DND-41 (cell line): ENCODE results near the gene KCNJ6.

ENCODE experiments used
- ATAC-seq: fragments of 200-7000 bp; cut with Tn5 transposase; 3 replicates; pipeline ENCODE4 v1.9.1; 2021; ENCODE audit warnings: low read depth; ENCODE audit not compliant: insufficient read depth
- DNase-seq: peaks from one replicate; pipeline ENCODE4 v3.0.0-alpha.2; 2020
- H2AFZ ChIP-seq: 2 replicates; pipeline ENCODE4 v1.6.0; 2012; ENCODE audit warnings: low read depth, low read length
- H3K27ac ChIP-seq: 2 replicates; pipeline ENCODE4 v1.5.1; 2012; ENCODE audit warnings: low read length, inconsistent platforms
- H3K27me3 ChIP-seq: fragments of 200-600 bp; sonication (generic); 2 replicates; pipeline ENCODE4 v1.6.0; 2012; ENCODE audit warnings: low read length, mild to moderate bottlenecking, inconsistent platforms; ENCODE audit not compliant: insufficient read depth, poor library complexity
- H3K36me3 ChIP-seq: 2 replicates; pipeline ENCODE4 v1.5.1; 2012; ENCODE audit warnings: low read length, inconsistent platforms; ENCODE audit not compliant: insufficient read depth
- H3K4me1 ChIP-seq: 2 replicates; pipeline ENCODE4 v1.5.1; 2012; ENCODE audit warnings: mild to moderate bottlenecking, low read length; ENCODE audit not compliant: insufficient read depth
- H3K4me2 ChIP-seq: 2 replicates; pipeline ENCODE4 v1.6.0; 2012; ENCODE audit warnings: mild to moderate bottlenecking, moderate library complexity, low read length, inconsistent platforms; ENCODE audit not compliant: insufficient read depth
- H3K4me3 ChIP-seq, 2 experiments: fragments of 200-600 bp in 1 of 2; shearing (Covaris generic) in 1 of 2; 2 replicates each; pipeline ENCODE4 v1.5.1; 2012 to 2016; ENCODE audit warnings: inconsistent platforms in 2 of 2, low read length in 2 of 2, mild to moderate bottlenecking in 2 of 2, low read depth in 1 of 2, moderate library complexity in 1 of 2
- H3K79me2 ChIP-seq: 2 replicates; pipeline ENCODE4 v1.6.0; 2012; ENCODE audit warnings: low read length, inconsistent platforms; ENCODE audit not compliant: insufficient read depth
- H3K9ac ChIP-seq: 2 replicates; pipeline ENCODE4 v1.6.0; 2012; ENCODE audit warnings: low read depth, mild to moderate bottlenecking, inconsistent platforms, low read length, moderate library complexity
- H3K9me3 ChIP-seq: 2 replicates; pipeline ENCODE4 v1.5.1; 2012; ENCODE audit warnings: low read length, moderate library complexity, mild to moderate bottlenecking, inconsistent platforms; ENCODE audit not compliant: insufficient read depth, severe bottlenecking
- H4K20me1 ChIP-seq: 2 replicates; pipeline ENCODE4 v1.6.0; 2012; ENCODE audit warnings: low read length; ENCODE audit not compliant: insufficient read depth
- CTCF ChIP-seq: IDR thresholded peaks from 2 replicates; pipeline ENCODE4 v1.5.1; 2012; ENCODE audit warnings: borderline replicate concordance, low read length, moderate library complexity, mild to moderate bottlenecking; ENCODE audit not compliant: poor library complexity, severe bottlenecking; ENCODE audit errors: extremely low read depth
- EZH2 ChIP-seq: IDR thresholded peaks from 3 replicates; pipeline ENCODE4 v1.6.1; 2012; ENCODE audit warnings: borderline replicate concordance, low read depth, mild to moderate bottlenecking, moderate library complexity, low read length, inconsistent platforms; ENCODE audit not compliant: severe bottlenecking

KCNJ6 gene

GRCh38 chr21:37783016-37783415 lies 133.2 kb downstream of the KCNJ6 start:
- peaks cover 2% of the 10 kb centered on the region for H3K27me3 ChIP-seq
- H3K36me3 ChIP-seq = no peaks in the 10 kb centered on the region
- DNase-seq (no peak), ATAC-seq (no peak)
- H3K4me1 ChIP-seq = no peaks in the 10 kb centered on the region
- no peak overlapping the region for H3K4me3 ChIP-seq
- H4K20me1 ChIP-seq = no peaks in the 10 kb centered on the region
- H3K27ac ChIP-seq = no peak overlapping the region
- H3K79me2 ChIP-seq = no peaks in the 10 kb centered on the region
- no peak for TF ChIP-seq CTCF
- TF ChIP-seq EZH2 = no peak
- H3K4me2 ChIP-seq = no peak overlapping the region
- no peak overlapping the region for H3K9ac ChIP-seq
- H2AFZ ChIP-seq = no peak overlapping the region
- H3K9me3 ChIP-seq = no peaks in the 10 kb centered on the region

GRCh38 chr21:37780991-37781983 lies 135.0 kb downstream of the KCNJ6 start:
- DNase-seq = no peak
- TF ChIP-seq EZH2 (no peak), CTCF (no peak)

GRCh38 chr21:37771181-37771580 lies 145.1 kb downstream of the KCNJ6 start:
- DNase-seq (no peak), ATAC-seq (no peak)
- no peaks in the 10 kb centered on the region for H3K36me3 ChIP-seq
- no peaks in the 10 kb centered on the region for H3K4me1 ChIP-seq
- H3K9me3 ChIP-seq = no peaks in the 10 kb centered on the region
- no peak overlapping the region for H3K9ac ChIP-seq
- no peak overlapping the region for H3K4me3 ChIP-seq
- no peak overlapping the region for H2AFZ ChIP-seq
- no peaks in the 10 kb centered on the region for H3K79me2 ChIP-seq
- H4K20me1 ChIP-seq = no peaks in the 10 kb centered on the region
- H3K4me2 ChIP-seq = no peak overlapping the region
- TF ChIP-seq EZH2 = no peak
- no peak for TF ChIP-seq CTCF
- no peak overlapping the region for H3K27ac ChIP-seq
- no peaks in the 10 kb centered on the region for H3K27me3 ChIP-seq

More at GRCh38 chr21:37780991-37781983, 135.0 kb downstream of the KCNJ6 start:
- Histone ChIP-seq H3K9me3 (no peaks in the 10 kb centered on the region), H3K4me1 (no peaks in the 10 kb centered on the region), H2AFZ (no peak overlapping the region), H3K79me2 (no peaks in the 10 kb centered on the region), H3K9ac (no peak overlapping the region), H3K4me2 (no peak overlapping the region), H3K36me3 (no peaks in the 10 kb centered on the region), H4K20me1 (no peaks in the 10 kb centered on the region), H3K27me3 (peaks cover 2% of the 10 kb centered on the region), H3K4me3 (no peak overlapping the region), H3K27ac (no peak overlapping the region)
- ATAC-seq = no peak
